K562 (cell line): ENCODE data around the gene GNAZ. TPM values are rescaled to one million over a fixed set of nuclear protein-coding genes. Genes with fewer than 3 reads are reported as not detected.
A peak's percentile ranks its signal among the peaks of the same experiment; 100 is the strongest.

Experiments
- ATF2 ChIP-seq: sonication (generic); formaldehyde crosslinking; IDR thresholded peaks from 2 replicates; pipeline ENCODE4 v1.8.1; 2022; ENCODE audit warnings: missing genetic modification reagents
- BACH1 ChIP-seq: fragments of 200-800 bp; sonication (Bioruptor generic); IDR thresholded peaks from 2 replicates; pipeline ENCODE4 v1.6.1; 2016; ENCODE audit warnings: missing genetic modification characterization, missing compliant biosample characterization
- E2F5 ChIP-seq: sonication (generic); formaldehyde crosslinking; IDR thresholded peaks from 2 replicates; pipeline ENCODE4 v1.8.0; 2022; ENCODE audit warnings: mild to moderate bottlenecking, missing genetic modification reagents
- HNRNPL ChIP-seq: fragments of 200-400 bp; formaldehyde crosslinking; IDR thresholded peaks from 2 replicates; pipeline ENCODE4 v1.6.1; 2017; ENCODE audit warnings: low read depth, mild to moderate bottlenecking, low read length
- KDM4B ChIP-seq, 2 experiments: fragments of 450-650 bp in 1 of 2; sonication (generic) in 1 of 2; IDR thresholded peaks; 2 replicates each; pipeline ENCODE4 v1.6.1; 2016 to 2017; ENCODE audit warnings: borderline replicate concordance in 2 of 2, antibody characterized with exemption in 1 of 2, low read depth in 1 of 2, mild to moderate bottlenecking in 1 of 2
- KLF1 ChIP-seq: fragments of 450-650 bp; IDR thresholded peaks from 2 replicates; pipeline ENCODE4 v1.6.1; 2016; ENCODE audit warnings: missing genetic modification characterization, missing compliant biosample characterization
- MEIS2 ChIP-seq: fragments of 450-650 bp; IDR thresholded peaks from 2 replicates; pipeline ENCODE4 v1.6.1; 2014; ENCODE audit warnings: mild to moderate bottlenecking; ENCODE audit not compliant: partially characterized antibody
- NFATC3 ChIP-seq: fragments of 450-650 bp; IDR thresholded peaks from 2 replicates; pipeline ENCODE4 v1.6.1; 2017; ENCODE audit warnings: mild to moderate bottlenecking
- RBM25 ChIP-seq: fragments of 200-400 bp; formaldehyde crosslinking; IDR thresholded peaks from 2 replicates; pipeline ENCODE4 v1.6.1; 2018; ENCODE audit warnings: low read length, low read depth, moderate library complexity; ENCODE audit not compliant: severe bottlenecking
- RNF219 ChIP-seq: fragments of 250-450 bp; sonication (Bioruptor Pico); IDR thresholded peaks from 2 replicates; pipeline ENCODE4 v1.5.0; 2022; ENCODE audit warnings: mild to moderate bottlenecking
- SP1 ChIP-seq: sonication (generic); formaldehyde crosslinking; IDR thresholded peaks from 2 replicates; pipeline ENCODE4 v1.8.1; 2022; ENCODE audit warnings: mild to moderate bottlenecking, missing genetic modification reagents
- SPI1 ChIP-seq: IDR thresholded peaks from 2 replicates; pipeline ENCODE4 v1.6.1; 2011; ENCODE audit warnings: low read depth, low read length, control low read depth, borderline replicate concordance
- TOE1 ChIP-seq, 2 experiments: fragments of 450-650 bp in 1 of 2; sonication (generic) in 1 of 2; formaldehyde crosslinking in 1 of 2; IDR thresholded peaks; 2 replicates each; pipeline versions ENCODE4 v1.7.1 to v1.8.0; 2016 to 2022; ENCODE audit warnings: borderline replicate concordance in 2 of 2, mild to moderate bottlenecking in 2 of 2, antibody characterized with exemption in 1 of 2, inconsistent platforms in 1 of 2, low read depth in 1 of 2, missing genetic modification reagents in 1 of 2, moderate library complexity in 1 of 2
- ZBTB9 ChIP-seq: fragments of 450-650 bp; formaldehyde crosslinking; IDR thresholded peaks from 2 replicates; pipeline ENCODE4 v1.4.0; 2020; ENCODE audit warnings: mild to moderate bottlenecking, moderate library complexity
- ZNF507 ChIP-seq: conservative IDR thresholded peaks from 2 replicates; pipeline ENCODE4 v1.6.1; 2017; ENCODE audit warnings: missing genetic modification characterization, missing compliant biosample characterization
- ZNF518B ChIP-seq: fragments of 250-450 bp; sonication (Bioruptor Pico); IDR thresholded peaks from 2 replicates; pipeline ENCODE4 v1.5.0; 2021; ENCODE audit warnings: mild to moderate bottlenecking, moderate library complexity
- ZNF696 ChIP-seq: fragments of 250-450 bp; sonication (Bioruptor Pico); conservative IDR thresholded peaks from 2 replicates; pipeline ENCODE4 v1.4.0; 2020; ENCODE audit warnings: mild to moderate bottlenecking, moderate library complexity
- polyA plus RNA-seq, 8 experiments: library from polyadenylated mRNA; depleted of rRNA in 4 of 8; stranded (reverse) in 5 of 8; unstranded in 3 of 8; fragments of >200 nt; fragmentation: Nextera tagmentation in 2 of 8; fragmentation: Illumina TruSeq in 1 of 8; extraction: Ambion mirVana in 2 of 8; extraction: Trizol in 1 of 8; gene quantifications; 2 replicates each; pipeline versions ENCODE4 v1.2.1 to v1.2.3, GENCODE V29; 2011 to 2014; ENCODE audit warnings: inconsistent platforms in 1 of 8, missing spikeins in 1 of 8
- total RNA-seq, 7 experiments: library from RNA; depleted of rRNA in 6 of 7; stranded (reverse); fragments of >200 nt in 6 of 7; fragmentation: Illumina TruSeq in 2 of 7; extraction: Trizol in 2 of 7; gene quantifications; 2 replicates each; pipeline versions ENCODE4 v1.2.1 to v1.2.3, GENCODE V29; 2011 to 2021; ENCODE audit warnings: low replicate concordance in 1 of 7

Gene GNAZ
- total and polyA plus RNA-seq, 9 of the 15 experiments (the other 6 are each of a cell fraction or from before 2014, with no cell fraction given), result 0.04 to 0.22 (median 0.13) TPM; not detected in 3

- TF ChIP-seq RNF219 (CRISPR knock-in tag) (no peak), ZNF518B (no peak), ZNF696 (no peak), TOE1 (IDR thresholded peaks at IDR 0.05; ENCODE audit: borderline replicate concordance) (no peak), TOE1 (CRISPR knock-in tag; IDR thresholded peaks at IDR 0.05; ENCODE audit: borderline replicate concordance, low read depth) (no peak), BACH1 (tag) (no peak), KDM4B (IDR thresholded peaks at IDR 0.05; ENCODE audit: borderline replicate concordance in 2 of 2, low read depth in 1 of 2) (0 out of 4 replicates have a peak, but pooled peaks of 1 of the 2 experiments have one; percentile 3), E2F5 (CRISPR knock-in tag) (no peak), KLF1 (tag) (no peak), SP1 (no peak), SPI1 (peak; percentile 41; the same call in 1 of the 2 replicates), ZBTB9 (CRISPR knock-in tag) (no peak), NFATC3 (no peak), ATF2 (CRISPR knock-in tag) (no peak), RBM25 (no peak), HNRNPL (no peak), ZNF507 (tag) (no peak), MEIS2 (no peak)
Observed at GRCh38 chr22:23110190-23110921, 40.0 kb downstream of the GNAZ start (continued).
